Endothelial cell of umbilical vein (primary cell): Measurements from ENCODE around the gene MAD2L2. TPM values are rescaled to one million over a fixed set of nuclear protein-coding genes. Genes with fewer than 3 reads are reported as not detected.

Source experiments
- BruUV-seq: library from RNA; stranded (reverse); fragments of 400-500 nt; replicated peaks from 2 replicates; lab custom pipeline; 2021; lab: Mats Ljungman, UMichigan
- CTCF ChIA-PET: fragments of 300-600, 350-600 bp; sonication (Branson Sonifier 250); formaldehyde crosslinking; loops from one replicate; lab custom pipeline; 2021; ENCODE audit warnings: antibody characterized with exemption, inconsistent platforms; lab: Charles Lee
- POLR2A ChIA-PET: fragments of 300-600, 350-600 bp; sonication (Branson Sonifier 250); formaldehyde crosslinking; loops from one replicate; lab custom pipeline; 2021; ENCODE audit warnings: antibody characterized with exemption, inconsistent platforms; lab: Charles Lee
- DNase-seq: peaks from one replicate; pipeline ENCODE4 v3.0.0-alpha.2; 2011; ENCODE audit warnings: low read depth, low spot score
- FAIRE-seq: peaks from 2 replicates; lab custom pipeline; 2011; peaks lifted over from hg19 to GRCh38; lab: Jason Lieb, UNC
- H2AFZ ChIP-seq: 2 replicates; pipeline ENCODE4 v1.6.0; 2012; ENCODE audit warnings: low read depth, low read length, control low read depth, inconsistent platforms
- H3K27ac ChIP-seq: 2 replicates; pipeline ENCODE4 v1.5.1; 2011; ENCODE audit warnings: low read depth, mild to moderate bottlenecking, control low read depth, low read length, moderate library complexity; ENCODE audit not compliant: insufficient read depth
- H3K27me3 ChIP-seq, 2 experiments: 2 replicates each; pipeline versions ENCODE4 v1.6.0 to v1.6.1; 2011; ENCODE audit warnings: low read length in 2 of 2, mixed read lengths in 1 of 2; ENCODE audit not compliant: control insufficient read depth in 2 of 2, insufficient read depth in 2 of 2
- H3K36me3 ChIP-seq, 2 experiments: 2 replicates in 1 of 2; 3 replicates in 1 of 2; pipeline ENCODE4 v1.5.1; 2011; ENCODE audit warnings: low read length in 2 of 2, mild to moderate bottlenecking in 1 of 2, moderate library complexity in 1 of 2; ENCODE audit not compliant: control insufficient read depth in 2 of 2, insufficient read depth in 2 of 2; ENCODE audit errors: extremely low read depth in 1 of 2
- H3K4me1 ChIP-seq: 3 replicates; pipeline ENCODE4 v1.5.1; 2011; ENCODE audit warnings: mild to moderate bottlenecking, low read length; ENCODE audit not compliant: control insufficient read depth, insufficient read depth; ENCODE audit errors: extremely low read depth
- H3K4me2 ChIP-seq: 2 replicates; pipeline ENCODE4 v1.6.1; 2011; ENCODE audit warnings: low read length, control low read depth, mixed read lengths; ENCODE audit not compliant: insufficient read depth
- H3K4me3 ChIP-seq, 3 experiments: fragments of 200-600 bp in 1 of 3; sonication (generic), shearing (Covaris generic) in 1 of 3; replicated peaks in 1 of 3; 2 replicates each; pipeline ENCODE4 v1.5.1; 2011 to 2016; ENCODE audit warnings: control low read depth in 3 of 3, low read length in 3 of 3, mild to moderate bottlenecking in 2 of 3, inconsistent platforms in 1 of 3, low read depth in 1 of 3, moderate library complexity in 1 of 3; ENCODE audit not compliant: insufficient read depth in 1 of 3
- H3K79me2 ChIP-seq: 2 replicates; pipeline ENCODE4 v1.6.0; 2012; ENCODE audit warnings: low read length, inconsistent platforms; ENCODE audit not compliant: control insufficient read depth, insufficient read depth
- H3K9ac ChIP-seq: replicated peaks from 2 replicates; pipeline ENCODE3; 2011; ENCODE audit warnings: low read length, control low read depth; ENCODE audit not compliant: insufficient read depth; ENCODE audit errors: extremely low read depth
- H3K9me1 ChIP-seq: replicated peaks from 3 replicates; pipeline ENCODE4 v1.6.0; 2011; ENCODE audit warnings: mild to moderate bottlenecking, low read length; ENCODE audit not compliant: control insufficient read depth, insufficient read depth; ENCODE audit errors: extremely low read depth
- H3K9me3 ChIP-seq: replicated peaks from 2 replicates; pipeline ENCODE4 v1.5.1; 2012; ENCODE audit warnings: low read length, inconsistent platforms; ENCODE audit not compliant: control insufficient read depth, insufficient read depth
- H4K20me1 ChIP-seq: replicated peaks from 2 replicates; pipeline ENCODE3; 2011; ENCODE audit warnings: mild to moderate bottlenecking, low read length; ENCODE audit not compliant: control insufficient read depth, insufficient read depth; ENCODE audit errors: extremely low read depth
- CTCF ChIP-seq, 2 donors: IDR thresholded peaks; 1 replicate in 1 of 2; 2 replicates in 1 of 2; pipeline ENCODE4 v1.5.1; 2011; ENCODE audit warnings: low read length in 2 of 2, mild to moderate bottlenecking in 2 of 2, moderate library complexity in 2 of 2, control low read depth in 1 of 2, inconsistent platforms in 1 of 2, low read depth in 1 of 2; ENCODE audit not compliant: insufficient read depth in 1 of 2; ENCODE audit errors: extremely low read depth in 1 of 2
- EZH2 ChIP-seq: IDR thresholded peaks from 2 replicates; pipeline ENCODE4 v1.6.1; 2012; ENCODE audit warnings: borderline replicate concordance, low read depth, mild to moderate bottlenecking, moderate library complexity, low read length, inconsistent platforms; ENCODE audit not compliant: severe bottlenecking
- FOS ChIP-seq: IDR thresholded peaks from 2 replicates; pipeline ENCODE4 v1.6.1; 2011; ENCODE audit warnings: mild to moderate bottlenecking, low read length, moderate library complexity, borderline replicate concordance; ENCODE audit not compliant: insufficient read depth
- GATA2 ChIP-seq: IDR thresholded peaks from 2 replicates; pipeline ENCODE4 v1.7.0; 2011; ENCODE audit warnings: low read depth, mild to moderate bottlenecking, moderate library complexity, mixed read lengths, low read length; ENCODE audit not compliant: insufficient read length, insufficient read depth
- JUN ChIP-seq: IDR thresholded peaks from 2 replicates; pipeline ENCODE4 v1.6.1; 2011; ENCODE audit warnings: borderline replicate concordance, low read depth; ENCODE audit not compliant: insufficient read length, insufficient read depth
- MYC ChIP-seq: IDR thresholded peaks from one replicate; pipeline ENCODE4 v1.6.1; 2011; ENCODE audit warnings: mild to moderate bottlenecking, low read depth, low read length
- POLR2A ChIP-seq: IDR thresholded peaks from 2 replicates; pipeline ENCODE4 v1.6.1; 2012; ENCODE audit warnings: low read depth, mild to moderate bottlenecking, control low read depth, low read length
- POLR2AphosphoS5 ChIP-seq: IDR thresholded peaks from 2 replicates; pipeline ENCODE4 v1.6.1; 2012; ENCODE audit warnings: low read depth, mild to moderate bottlenecking, control low read depth, low read length, moderate library complexity; ENCODE audit not compliant: insufficient read depth
- dilution Hi-C: fragments of 300-500 bp; cut with MboI; formaldehyde crosslinking; loops from one replicate; pipeline ENCODE4 v1.15.0; 2019; ENCODE audit warnings: low sequenced_read_pairs; ENCODE audit not compliant: extremely low pct_ligation_motif_present
- intact Hi-C: fragments of 100-400 bp; cut with micrococcal nuclease; formaldehyde crosslinking; loops from one replicate; pipeline ENCODE4 v1.10.0; 2022
- polyA plus RNA-seq, 4 experiments: library from polyadenylated mRNA; depleted of rRNA in 3 of 4; stranded (reverse) in 3 of 4; unstranded in 1 of 4; fragments of >200 nt; gene quantifications; 2 replicates each; pipeline versions ENCODE4 v1.2.1 to v1.2.3, GENCODE V29; 2011 to 2012; ENCODE audit warnings: missing spikeins in 1 of 4
- total RNA-seq: library from RNA; stranded (reverse); gene quantifications from 2 replicates; pipeline ENCODE4 v1.2.3, GENCODE V29; 2021
- TF ChIP-seq, protein P1 (sequence below): IDR thresholded peaks from 2 replicates; pipeline ENCODE4 v1.6.1; 2011; ENCODE audit not compliant: insufficient read depth, insufficient read length

The MAD2L2 gene
- total and polyA plus RNA-seq, 2 donors (not counting 3 experiments of a cell fraction or from before 2014, with no cell fraction given), result 35.9 to 74.2 TPM

GRCh38 chr1:11682799-11683198, 1.9 kb upstream of the MAD2L2 start:
- Histone ChIP-seq H2AFZ (no peak overlapping the region), H3K9ac (no peak overlapping the region), H3K36me3 (no peaks in the 10 kb centered on the region), H3K27ac (no peak overlapping the region), H3K9me1 (no peaks in the 10 kb centered on the region), H3K79me2 (no peaks in the 10 kb centered on the region), H3K27me3 (peaks cover 11 to 12% of the 10 kb centered on the region in 2 experiments), H3K4me3 (no peak overlapping the region), H4K20me1 (no peaks in the 10 kb centered on the region), H3K4me1 (peaks cover 7% of the 10 kb centered on the region), H3K4me2 (no peak overlapping the region), H3K9me3 (no peaks in the 10 kb centered on the region)
- FAIRE-seq, result no peak
- CTCF ChIA-PET, result interaction anchor here (1.3 to 3.4 kb wide), 6 partner anchors 8 to 37 kb away, joined by 3 to 27 read pairs (median 8); partner anchors contain the start of genes DRAXIN and FBXO6
- intact Hi-C loops, result loop anchor here (5.0 kb wide), 2 partner anchors 35 to 300 kb away; partner anchors contain the start of gene MFN2
- BruUV-seq, result no TSS peak
- dilution Hi-C loops, result no loop called here
- DNase-seq, result no peak
- TF ChIP-seq POLR2AphosphoS5, result no peak
- POLR2A ChIA-PET, result no interaction called here

DNA sequence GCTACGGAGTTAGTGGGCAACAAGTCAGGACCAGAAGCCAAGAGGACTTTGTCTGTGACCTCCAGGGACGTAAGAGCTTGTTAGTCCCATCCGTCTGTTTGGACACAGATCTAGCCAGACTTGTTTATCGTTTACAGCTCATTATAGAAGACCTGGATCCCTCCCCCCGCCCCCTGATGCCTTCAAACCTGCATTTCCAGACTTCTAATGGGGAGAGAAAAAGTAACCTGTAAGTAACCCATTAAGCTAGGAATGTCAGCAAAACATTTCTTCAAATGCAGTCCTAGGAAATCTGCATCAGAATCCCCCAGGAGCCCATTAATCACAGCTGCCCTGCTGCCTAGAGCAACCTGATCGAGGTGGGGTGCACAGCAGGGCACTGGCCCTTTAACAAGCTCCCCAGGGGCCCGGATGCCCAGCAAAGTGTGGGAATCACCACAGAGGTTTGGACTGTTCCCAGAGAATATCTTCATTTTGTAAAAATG, 1.4 kb upstream of the MAD2L2 start:
- no TSS peak for BruUV-seq
- dilution Hi-C loops, result no loop called here
- no peaks in the 10 kb centered on the region for H3K36me3 ChIP-seq
- H3K9me1 ChIP-seq, result no peaks in the 10 kb centered on the region
- no peak overlapping the region for H3K9ac ChIP-seq
- no peak overlapping the region for H3K4me3 ChIP-seq
- H3K4me1 ChIP-seq, result peaks cover 7% of the 10 kb centered on the region
- no peaks in the 10 kb centered on the region for H3K79me2 ChIP-seq
- FAIRE-seq (no peak), DNase-seq (no peak)
- H3K9me3 ChIP-seq, result no peaks in the 10 kb centered on the region
- no peak overlapping the region for H3K27ac ChIP-seq
- intact Hi-C loops, result loop anchor here (5.0 kb wide), 2 partner anchors 35 to 300 kb away; partner anchors contain the start of gene MFN2
- CTCF ChIA-PET, result interaction anchor here (1.3 to 2.7 kb wide), 6 partner anchors 9 to 37 kb away, joined by 3 to 27 read pairs (median 4); partner anchors contain the start of genes DRAXIN and FBXO6
- no peaks in the 10 kb centered on the region for H4K20me1 ChIP-seq
- no peak overlapping the region for H2AFZ ChIP-seq
- peaks cover 11 to 12% of the 10 kb centered on the region in 2 experiments for H3K27me3 ChIP-seq
- H3K4me2 ChIP-seq, result no peak overlapping the region
- POLR2A ChIA-PET, result interaction anchor here (1.3 kb wide), 1 partner anchor 227 kb away, joined by 3 read pairs; no protein-coding TSS in a partner anchor
- TF ChIP-seq MYC, result no peak
- no peak for TF ChIP-seq JUN
- no peak for TF ChIP-seq CTCF (IDR thresholded peaks at IDR 0.05; ENCODE audit: extremely low read depth in 1 of 2, insufficient read depth in 1 of 2, low read depth in 1 of 2, low read length in 2 of 2)
- TF ChIP-seq GATA2, result no peak
- TF ChIP-seq, protein P1, sequence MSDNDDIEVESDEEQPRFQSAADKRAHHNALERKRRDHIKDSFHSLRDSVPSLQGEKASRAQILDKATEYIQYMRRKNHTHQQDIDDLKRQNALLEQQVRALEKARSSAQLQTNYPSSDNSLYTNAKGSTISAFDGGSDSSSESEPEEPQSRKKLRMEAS, result no peak
- TF ChIP-seq POLR2AphosphoS5, result no peak
- no peak for TF ChIP-seq POLR2A
- no peak for TF ChIP-seq FOS
- no peak for TF ChIP-seq EZH2
